Measurements from ENCODE around the gene MEGF6.

Gene MEGF6

GRCh38 chr1:3515774-3516480 is 95.4 kb downstream of the MEGF6 start:
- DNase-seq = no peak

- no peak for DNase-seq
Measured at GRCh38 chr1:3515272-3515671, 96.0 kb downstream of the MEGF6 start.

- DNase-seq = no peak
Measured at GRCh38 chr1:3514404-3514803, 96.9 kb downstream of the MEGF6 start.

GRCh38 chr1:3511856-3512255 is 99.5 kb downstream of the MEGF6 start:
- no peak for DNase-seq

- DNase-seq = no peak
Measured at GRCh38 chr1:3511306-3511705, 100.0 kb downstream of the MEGF6 start.

- no peak for DNase-seq
Measured at GRCh38 chr1:3510956-3511250, 100.4 kb downstream of the MEGF6 start.

GRCh38 chr1:3510136-3510955 is 101.0 kb downstream of the MEGF6 start:
- DNase-seq = no peak

GRCh38 chr1:3509721-3510120 is 101.6 kb downstream of the MEGF6 start:
- no peak for DNase-seq

GRCh38 chr1:3508757-3509415 is 102.4 kb downstream of the MEGF6 start:
- DNase-seq = no peak

GRCh38 chr1:3507636-3508275 is 103.6 kb downstream of the MEGF6 start:
- no peak for DNase-seq

- DNase-seq = no peak
Measured at GRCh38 chr1:3506943-3507342, 104.4 kb downstream of the MEGF6 start.

GRCh38 chr1:3506041-3506440 is 105.3 kb downstream of the MEGF6 start:
- no peak for DNase-seq

- DNase-seq = no peak
Measured at GRCh38 chr1:3505161-3505560, 106.1 kb downstream of the MEGF6 start.

GRCh38 chr1:3504822-3505153 is 106.5 kb downstream of the MEGF6 start:
- no peak for DNase-seq

GRCh38 chr1:3504151-3504821 is 107.0 kb downstream of the MEGF6 start:
- no peak for DNase-seq

- no peak for DNase-seq
Measured at GRCh38 chr1:3503525-3503886, 107.8 kb downstream of the MEGF6 start.

- no peak for DNase-seq
Measured at GRCh38 chr1:3502641-3503524, 108.4 kb downstream of the MEGF6 start.

GRCh38 chr1:3501856-3502640 is 109.3 kb downstream of the MEGF6 start:
- DNase-seq = no peak

GRCh38 chr1:3501437-3501836 is 109.9 kb downstream of the MEGF6 start:
- DNase-seq = no peak

- DNase-seq = no peak
Measured at GRCh38 chr1:3500265-3500835, 111.0 kb downstream of the MEGF6 start.

GRCh38 chr1:3499611-3500010 is 111.7 kb downstream of the MEGF6 start:
- no peak for DNase-seq
